Measurements from ENCODE around the gene MTMR10. TPM values are rescaled to one million over a fixed set of nuclear protein-coding genes. Genes with fewer than 3 reads are reported as not detected.

MTMR10 gene
- total and polyA plus RNA-seq, 2 experiments from 2014 or later: 7.2 to 8.1 TPM

GRCh38 chr15:30973379-30973778 is 18.0 kb downstream of the MTMR10 start:
- in situ Hi-C loops (cut with MboI): no loop called here
- H3K4me3 ChIP-seq: no peak overlapping the region
- peaks cover 52% of the 10 kb centered on the region for H3K79me2 ChIP-seq (ENCODE audit: insufficient read depth)

DNA sequence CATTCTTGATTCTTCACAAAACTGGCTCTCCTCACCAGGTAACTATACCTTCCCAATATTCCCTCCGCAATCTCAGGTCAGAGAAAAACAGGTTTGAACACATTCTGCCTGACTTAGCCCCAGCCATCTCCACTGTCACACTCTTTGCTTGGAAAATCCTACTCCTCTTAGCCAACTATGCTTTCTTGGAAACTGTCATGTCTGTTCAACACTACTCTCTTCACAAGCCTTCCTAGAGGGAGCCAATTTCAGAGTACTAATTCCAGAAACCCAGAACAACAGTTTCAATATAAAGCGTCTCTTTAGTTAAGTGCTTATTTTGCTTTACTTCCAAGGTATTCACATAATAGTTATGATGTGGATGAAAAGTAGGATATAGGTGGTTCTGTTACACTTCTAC is 21.7 kb downstream of the MTMR10 start:
- no peak for TF ChIP-seq EZH2phosphoT487 (IDR thresholded peaks at IDR 0.05; ENCODE audit: insufficient read depth, low read depth)
- TF ChIP-seq EZH2 (IDR thresholded peaks at IDR 0.05; ENCODE audit: insufficient read depth, poor library complexity, severe bottlenecking): no peak
- in situ Hi-C loops (cut with MboI): no loop called here
- WGBS, 2 experiments (ENCODE audit: low coverage in 1 of 2, low lambda C conversion rate in 2 of 2, missing lambda C conversion rate in 2 of 2): 90 to 93% methylated on average over 2 of the region's 2 CpGs
- Histone ChIP-seq H3K9me2 (ENCODE audit: insufficient read depth) (no peaks in the 10 kb centered on the region), H3K9ac (no peak overlapping the region), H4K20me1 (ENCODE audit: insufficient read depth) (no peaks in the 10 kb centered on the region), H3K4me1 (ENCODE audit: insufficient read depth) (no peaks in the 10 kb centered on the region), H3F3A (ENCODE audit: insufficient read depth) (no peaks in the 10 kb centered on the region), H3K27me3 (replicated peaks; ENCODE audit: insufficient read depth) (no peaks in the 10 kb centered on the region), H3K9me3 (ENCODE audit: low read depth) (no peaks in the 10 kb centered on the region), H3K4me3 (no peak overlapping the region), H3K4me2 (ENCODE audit: unreplicated experiment) (no peak overlapping the region), H3K27ac (no peak overlapping the region), H3K36me3 (ENCODE audit: low read depth) (peaks cover 37% of the 10 kb centered on the region), H3K79me2 (ENCODE audit: insufficient read depth) (peaks cover 18% of the 10 kb centered on the region), H2AFZ (no peak overlapping the region)
- no peak for DNase-seq

More at GRCh38 chr15:30973379-30973778, 18.0 kb downstream of the MTMR10 start:
- Histone ChIP-seq H3K9ac (no peak overlapping the region), H3K9me2 (ENCODE audit: insufficient read depth) (no peaks in the 10 kb centered on the region), H3K4me1 (ENCODE audit: insufficient read depth) (no peaks in the 10 kb centered on the region), H4K20me1 (ENCODE audit: insufficient read depth) (no peaks in the 10 kb centered on the region), H3K36me3 (ENCODE audit: low read depth) (peaks cover 32% of the 10 kb centered on the region), H3K9me3 (ENCODE audit: low read depth) (no peaks in the 10 kb centered on the region), H3K27ac (no peak overlapping the region), H3K4me2 (ENCODE audit: unreplicated experiment) (no peak overlapping the region), H3K27me3 (replicated peaks; ENCODE audit: insufficient read depth) (no peaks in the 10 kb centered on the region), H3F3A (ENCODE audit: insufficient read depth) (no peaks in the 10 kb centered on the region), H2AFZ (no peak overlapping the region)
- no peak for DNase-seq
- no peak for TF ChIP-seq EZH2phosphoT487 (IDR thresholded peaks at IDR 0.05; ENCODE audit: insufficient read depth, low read depth)
- TF ChIP-seq EZH2 (IDR thresholded peaks at IDR 0.05; ENCODE audit: insufficient read depth, poor library complexity, severe bottlenecking): no peak
- 97 to 99% methylated on average over 4 of the region's 4 CpGs for WGBS, 2 experiments (ENCODE audit: low coverage in 1 of 2, low lambda C conversion rate in 2 of 2, missing lambda C conversion rate in 2 of 2)

- Histone ChIP-seq H3K27me3 (replicated peaks; ENCODE audit: insufficient read depth) (no peaks in the 10 kb centered on the region), H3K79me2 (ENCODE audit: insufficient read depth) (no peaks in the 10 kb centered on the region), H2AFZ (no peak overlapping the region), H4K20me1 (ENCODE audit: insufficient read depth) (no peaks in the 10 kb centered on the region), H3K4me3 (no peak overlapping the region), H3F3A (ENCODE audit: insufficient read depth) (no peaks in the 10 kb centered on the region), H3K9ac (no peak overlapping the region), H3K9me2 (ENCODE audit: insufficient read depth) (no peaks in the 10 kb centered on the region), H3K9me3 (ENCODE audit: low read depth) (no peaks in the 10 kb centered on the region), H3K36me3 (ENCODE audit: low read depth) (peaks cover 20% of the 10 kb centered on the region), H3K4me2 (ENCODE audit: unreplicated experiment) (no peak overlapping the region), H3K27ac (no peak overlapping the region), H3K4me1 (ENCODE audit: insufficient read depth) (no peaks in the 10 kb centered on the region)
- TF ChIP-seq EZH2phosphoT487 (IDR thresholded peaks at IDR 0.05; ENCODE audit: insufficient read depth, low read depth) (no peak), EZH2 (IDR thresholded peaks at IDR 0.05; ENCODE audit: insufficient read depth, poor library complexity, severe bottlenecking) (no peak)
- in situ Hi-C loops (cut with MboI): no loop called here
- DNase-seq: no peak
- 95 to 96% methylated on average over 3 of the region's 3 CpGs for WGBS, 2 experiments (ENCODE audit: low coverage in 1 of 2, low lambda C conversion rate in 2 of 2, missing lambda C conversion rate in 2 of 2)
Observed at GRCh38 chr15:30963681-30964080, 27.7 kb downstream of the MTMR10 start.

GRCh38 chr15:30962659-30963058 is 28.8 kb downstream of the MTMR10 start:
- H3K9me2 ChIP-seq (ENCODE audit: insufficient read depth): no peaks in the 10 kb centered on the region
- H3K4me2 ChIP-seq (ENCODE audit: unreplicated experiment): no peak overlapping the region
- in situ Hi-C loops (cut with MboI): no loop called here
- no peak for TF ChIP-seq EZH2 (IDR thresholded peaks at IDR 0.05; ENCODE audit: insufficient read depth, poor library complexity, severe bottlenecking)
- TF ChIP-seq EZH2phosphoT487 (IDR thresholded peaks at IDR 0.05; ENCODE audit: insufficient read depth, low read depth): no peak
- no peaks in the 10 kb centered on the region for H4K20me1 ChIP-seq (ENCODE audit: insufficient read depth)
- WGBS, 2 experiments (ENCODE audit: low coverage in 1 of 2, low lambda C conversion rate in 2 of 2, missing lambda C conversion rate in 2 of 2): 97 to 98% methylated on average over 3 of the region's 3 CpGs
- no peaks in the 10 kb centered on the region for H3K27me3 ChIP-seq (replicated peaks; ENCODE audit: insufficient read depth)
- H3K9me3 ChIP-seq (ENCODE audit: low read depth): no peaks in the 10 kb centered on the region
- H3K4me3 ChIP-seq: no peak overlapping the region
- no peaks in the 10 kb centered on the region for H3K4me1 ChIP-seq (ENCODE audit: insufficient read depth)
- H2AFZ ChIP-seq: no peak overlapping the region
- no peaks in the 10 kb centered on the region for H3F3A ChIP-seq (ENCODE audit: insufficient read depth)
- no peak for DNase-seq
- no peaks in the 10 kb centered on the region for H3K79me2 ChIP-seq (ENCODE audit: insufficient read depth)
- no peak overlapping the region for H3K27ac ChIP-seq
- no peak overlapping the region for H3K9ac ChIP-seq
- H3K36me3 ChIP-seq (ENCODE audit: low read depth): peaks cover 20% of the 10 kb centered on the region

- H3K36me3 ChIP-seq (ENCODE audit: low read depth): peaks cover 15% of the 10 kb centered on the region; the same call in 1 of the 2 replicates
- no peak overlapping the region for H3K9ac ChIP-seq
- no peaks in the 10 kb centered on the region for H3K9me3 ChIP-seq (ENCODE audit: low read depth)
Observed at GRCh38 chr15:30962079-30962478, 29.3 kb downstream of the MTMR10 start.

More at GRCh38 chr15:30962079-30962478, 29.3 kb downstream of the MTMR10 start:
- Histone ChIP-seq H3K27ac (no peak overlapping the region), H3K4me3 (no peak overlapping the region), H3K27me3 (replicated peaks; ENCODE audit: insufficient read depth) (no peaks in the 10 kb centered on the region), H3K79me2 (ENCODE audit: insufficient read depth) (no peaks in the 10 kb centered on the region), H3K4me2 (ENCODE audit: unreplicated experiment) (no peak overlapping the region), H3F3A (ENCODE audit: insufficient read depth) (no peaks in the 10 kb centered on the region), H3K4me1 (ENCODE audit: insufficient read depth) (no peaks in the 10 kb centered on the region), H4K20me1 (ENCODE audit: insufficient read depth) (no peaks in the 10 kb centered on the region), H3K9me2 (ENCODE audit: insufficient read depth) (no peaks in the 10 kb centered on the region), H2AFZ (no peak overlapping the region)
- TF ChIP-seq EZH2 (IDR thresholded peaks at IDR 0.05; ENCODE audit: insufficient read depth, poor library complexity, severe bottlenecking): no peak
- no peak for TF ChIP-seq EZH2phosphoT487 (IDR thresholded peaks at IDR 0.05; ENCODE audit: insufficient read depth, low read depth)
- DNase-seq: no peak
- in situ Hi-C loops (cut with MboI): no loop called here
